Astrocyte (in vitro differentiated cells and primary cell): ENCODE results near the gene SLC38A10. TPM values are rescaled to one million over a fixed set of nuclear protein-coding genes. Genes with fewer than 3 reads are reported as not detected.

Experiments used
- DNase-seq: peaks from one replicate; pipeline ENCODE4 v3.0.0-alpha.2; 2010; ENCODE audit warnings: low read depth
- FAIRE-seq: peaks from 2 replicates; lab custom pipeline; 2011; peaks lifted over from hg19 to GRCh38; lab: Jason Lieb, UNC
- H2AFZ ChIP-seq: 2 replicates; pipeline ENCODE4 v1.6.0; 2012; ENCODE audit warnings: low read depth, low read length, inconsistent platforms
- H3K27ac ChIP-seq: 2 replicates; pipeline ENCODE4 v1.5.1; 2011; ENCODE audit warnings: low read depth, low read length, inconsistent platforms
- H3K27me3 ChIP-seq: 2 replicates; pipeline ENCODE4 v1.6.0; 2011; ENCODE audit warnings: low read length, inconsistent platforms; ENCODE audit not compliant: insufficient read depth
- H3K36me3 ChIP-seq: 2 replicates; pipeline ENCODE4 v1.5.1; 2011; ENCODE audit warnings: low read length, inconsistent platforms; ENCODE audit not compliant: insufficient read depth
- H3K4me1 ChIP-seq: 2 replicates; pipeline ENCODE4 v1.5.1; 2011; ENCODE audit warnings: low read length, inconsistent platforms; ENCODE audit not compliant: insufficient read depth
- H3K4me2 ChIP-seq: 2 replicates; pipeline ENCODE4 v1.6.0; 2012; ENCODE audit warnings: low read length, inconsistent platforms
- H3K4me3 ChIP-seq: 2 replicates; pipeline ENCODE4 v1.5.1; 2011; ENCODE audit warnings: low read depth, mild to moderate bottlenecking, low read length, inconsistent platforms; ENCODE audit not compliant: insufficient read depth
- H3K79me2 ChIP-seq: 2 replicates; pipeline ENCODE4 v1.6.0; 2012; ENCODE audit warnings: mild to moderate bottlenecking, low read length, inconsistent platforms; ENCODE audit not compliant: insufficient read depth
- H3K9ac ChIP-seq: 2 replicates; pipeline ENCODE4 v1.6.0; 2012; ENCODE audit warnings: mild to moderate bottlenecking, low read length, inconsistent platforms
- H3K9me3 ChIP-seq: 2 replicates; pipeline ENCODE4 v1.5.1; 2012; ENCODE audit warnings: low read depth, mild to moderate bottlenecking, low read length, inconsistent platforms; ENCODE audit not compliant: insufficient read depth
- H4K20me1 ChIP-seq: 2 replicates; pipeline ENCODE4 v1.6.0; 2012; ENCODE audit warnings: low read length, inconsistent platforms; ENCODE audit not compliant: insufficient read depth
- H3K27ac Mint-ChIP-seq: one replicate; pipeline ENCODE4 v1.8.0; 2021; ENCODE audit warnings: mild to moderate bottlenecking, mixed read lengths; ENCODE audit not compliant: unreplicated experiment
- H3K27me3 Mint-ChIP-seq: one replicate; pipeline ENCODE4 v1.8.0; 2021; ENCODE audit warnings: low read depth, mixed read lengths; ENCODE audit not compliant: unreplicated experiment
- H3K36me3 Mint-ChIP-seq: one replicate; pipeline ENCODE4 v1.8.0; 2021; ENCODE audit warnings: low read depth, mixed read lengths; ENCODE audit not compliant: unreplicated experiment
- H3K4me1 Mint-ChIP-seq: one replicate; pipeline ENCODE4 v1.8.0; 2021; ENCODE audit warnings: low read depth, mixed read lengths; ENCODE audit not compliant: unreplicated experiment
- H3K4me3 Mint-ChIP-seq: one replicate; pipeline ENCODE4 v1.8.0; 2021; ENCODE audit warnings: mild to moderate bottlenecking, moderate library complexity, mixed read lengths; ENCODE audit not compliant: unreplicated experiment
- H3K9me3 Mint-ChIP-seq: one replicate; pipeline ENCODE4 v1.8.0; 2021; ENCODE audit warnings: mild to moderate bottlenecking, mixed read lengths; ENCODE audit not compliant: unreplicated experiment
- EZH2 ChIP-seq: IDR thresholded peaks from 2 replicates; pipeline ENCODE4 v1.6.1; 2012; ENCODE audit warnings: mild to moderate bottlenecking, low read length, inconsistent platforms; ENCODE audit not compliant: insufficient read depth
- total RNA-seq: library from RNA; stranded (reverse); gene quantifications from 2 replicates; pipeline ENCODE4 v1.2.1, GENCODE V29; 2021
- TF ChIP-seq, protein P1 (sequence below): IDR thresholded peaks from 2 replicates; pipeline ENCODE4 v1.5.1; 2011; ENCODE audit warnings: low read depth, mild to moderate bottlenecking, inconsistent platforms, low read length, moderate library complexity; ENCODE audit not compliant: insufficient read depth

SLC38A10 gene
- total RNA-seq, 1 donor from 2014 or later = 71.4 TPM

DNA sequence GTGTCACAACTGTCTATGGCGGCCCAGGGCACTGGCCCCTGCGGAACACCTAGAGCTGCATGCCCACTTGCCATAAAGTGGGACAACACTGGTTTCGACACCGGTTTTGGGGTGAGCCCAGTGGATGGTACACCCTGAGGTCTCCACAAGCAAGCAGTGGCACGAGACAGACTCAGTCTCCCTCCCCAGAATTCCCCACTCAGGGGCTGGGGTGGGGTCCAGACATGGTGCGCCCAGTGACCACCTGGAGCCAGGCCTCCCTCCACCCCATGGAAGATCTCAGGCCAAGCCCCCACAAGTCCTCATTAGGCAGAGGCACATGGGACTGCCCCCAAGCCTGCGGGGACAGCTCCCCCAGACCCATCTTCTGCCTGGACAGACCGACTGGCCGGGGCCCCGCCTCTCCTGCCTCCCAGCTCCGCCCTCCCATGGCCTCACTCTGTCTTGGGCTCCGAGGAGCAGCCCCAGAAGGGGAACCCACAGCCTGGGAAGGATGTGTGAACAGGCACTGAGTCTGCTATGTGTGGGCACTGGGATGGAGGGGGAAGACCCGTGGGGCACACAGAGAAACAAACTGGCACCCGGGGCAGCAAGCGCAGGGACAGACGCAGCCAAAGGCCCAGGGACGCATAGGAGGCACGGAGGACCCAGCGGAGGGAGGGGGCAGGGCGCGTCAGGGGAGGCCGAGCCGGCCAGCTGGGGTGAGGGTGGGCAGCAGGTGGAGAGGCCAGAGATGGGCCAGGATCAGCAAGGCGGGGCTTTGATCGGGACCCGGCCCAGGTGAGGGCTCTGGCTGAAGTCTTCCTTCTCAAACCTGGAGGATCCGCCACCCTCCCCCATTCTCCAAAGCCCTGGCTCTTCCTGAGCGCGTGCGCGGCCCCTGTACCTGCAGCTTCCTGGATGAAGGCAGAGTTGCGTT, 59.0 kb downstream of the SLC38A10 start:
- FAIRE-seq (no peak), DNase-seq (no peak)
- Mint-ChIP-seq H3K4me3 (no peak overlapping the region), H3K9me3 (no peaks in the 10 kb centered on the region), H3K27me3 (no peaks in the 10 kb centered on the region), H3K4me1 (peaks cover 9% of the 10 kb centered on the region), H3K36me3 (peaks cover 4% of the 10 kb centered on the region), H3K27ac (no peak overlapping the region)
- no peak overlapping the region for H3K27ac ChIP-seq
- H3K9me3 ChIP-seq = no peaks in the 10 kb centered on the region
- peaks cover 54% of the 10 kb centered on the region for H3K79me2 ChIP-seq
- H3K4me3 ChIP-seq = no peak overlapping the region
- H3K9ac ChIP-seq = no peak overlapping the region
- TF ChIP-seq, protein P1, sequence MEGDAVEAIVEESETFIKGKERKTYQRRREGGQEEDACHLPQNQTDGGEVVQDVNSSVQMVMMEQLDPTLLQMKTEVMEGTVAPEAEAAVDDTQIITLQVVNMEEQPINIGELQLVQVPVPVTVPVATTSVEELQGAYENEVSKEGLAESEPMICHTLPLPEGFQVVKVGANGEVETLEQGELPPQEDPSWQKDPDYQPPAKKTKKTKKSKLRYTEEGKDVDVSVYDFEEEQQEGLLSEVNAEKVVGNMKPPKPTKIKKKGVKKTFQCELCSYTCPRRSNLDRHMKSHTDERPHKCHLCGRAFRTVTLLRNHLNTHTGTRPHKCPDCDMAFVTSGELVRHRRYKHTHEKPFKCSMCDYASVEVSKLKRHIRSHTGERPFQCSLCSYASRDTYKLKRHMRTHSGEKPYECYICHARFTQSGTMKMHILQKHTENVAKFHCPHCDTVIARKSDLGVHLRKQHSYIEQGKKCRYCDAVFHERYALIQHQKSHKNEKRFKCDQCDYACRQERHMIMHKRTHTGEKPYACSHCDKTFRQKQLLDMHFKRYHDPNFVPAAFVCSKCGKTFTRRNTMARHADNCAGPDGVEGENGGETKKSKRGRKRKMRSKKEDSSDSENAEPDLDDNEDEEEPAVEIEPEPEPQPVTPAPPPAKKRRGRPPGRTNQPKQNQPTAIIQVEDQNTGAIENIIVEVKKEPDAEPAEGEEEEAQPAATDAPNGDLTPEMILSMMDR = no peak
- no peak for TF ChIP-seq EZH2
- no peaks in the 10 kb centered on the region for H3K27me3 ChIP-seq
- H3K36me3 ChIP-seq = peaks cover 2% of the 10 kb centered on the region
- peaks cover 16% of the 10 kb centered on the region for H3K4me1 ChIP-seq
- H2AFZ ChIP-seq = no peak overlapping the region
- peaks cover 30% of the 10 kb centered on the region for H4K20me1 ChIP-seq
- no peak overlapping the region for H3K4me2 ChIP-seq

DNA sequence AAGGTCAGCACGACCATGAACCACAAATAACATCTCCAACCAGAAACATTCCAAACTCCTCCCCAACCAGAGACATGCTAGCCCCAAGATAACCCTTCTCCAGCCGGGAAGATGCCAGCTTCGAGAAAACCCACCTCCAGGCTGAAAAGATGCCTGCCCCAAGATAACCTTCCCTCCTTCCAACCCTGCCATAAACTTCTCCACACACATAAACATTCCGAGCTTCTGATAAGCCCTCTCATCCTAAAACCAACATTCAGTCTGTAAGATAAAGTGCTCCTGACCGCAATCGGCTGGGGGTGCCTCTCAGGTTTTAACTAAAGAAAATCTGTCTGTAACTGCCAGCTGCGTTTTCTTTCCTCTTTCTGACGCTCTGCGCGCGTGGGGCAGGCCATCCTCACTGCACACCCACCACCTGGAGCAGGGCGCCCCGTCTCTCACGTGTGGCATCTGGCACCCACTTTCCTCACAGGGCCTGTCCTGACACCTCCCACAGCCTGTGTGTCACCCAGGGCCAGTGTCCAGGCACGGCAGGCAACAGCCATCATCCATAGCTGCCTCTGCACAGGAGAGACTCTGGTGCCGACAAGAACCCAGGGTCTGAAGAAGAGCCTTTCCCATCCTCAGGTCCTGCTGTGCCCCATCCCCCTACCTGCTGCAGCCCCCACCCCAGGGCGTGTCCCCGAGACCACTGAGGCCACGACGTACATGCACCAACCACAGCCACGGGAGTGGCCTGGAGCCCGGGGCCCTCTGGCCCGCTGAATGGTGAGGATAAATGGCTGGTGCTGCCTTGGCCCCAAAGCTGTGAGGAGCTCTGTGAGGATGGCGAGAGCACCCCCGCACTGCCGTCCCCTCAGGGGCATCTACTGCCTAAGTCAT, 59.9 kb downstream of the SLC38A10 start:
- Histone ChIP-seq H3K4me3 (no peak overlapping the region), H3K9ac (no peak overlapping the region), H3K36me3 (no peaks in the 10 kb centered on the region), H2AFZ (no peak overlapping the region), H3K27me3 (no peaks in the 10 kb centered on the region), H3K9me3 (no peaks in the 10 kb centered on the region), H3K27ac (no peak overlapping the region), H3K79me2 (peaks cover 45% of the 10 kb centered on the region), H3K4me1 (peaks cover 15% of the 10 kb centered on the region), H3K4me2 (no peak overlapping the region), H4K20me1 (peaks cover 29% of the 10 kb centered on the region)
- FAIRE-seq (no peak), DNase-seq (no peak)
- Mint-ChIP-seq H3K27me3 (no peaks in the 10 kb centered on the region), H3K27ac (peak overlapping the region; percentile 1), H3K4me1 (peaks cover 8% of the 10 kb centered on the region), H3K4me3 (no peak overlapping the region), H3K36me3 (peaks cover 2% of the 10 kb centered on the region), H3K9me3 (no peaks in the 10 kb centered on the region)
- TF ChIP-seq, protein P1 = no peak
- no peak for TF ChIP-seq EZH2
